A204.1 (cell line): Measurements from ENCODE around the gene GREM2.

Source experiments
- FAIRE-seq: peaks from 2 replicates; lab custom pipeline; 2012; peaks lifted over from hg19 to GRCh38; lab: Jason Lieb, UNC

GREM2 gene

GRCh38 chr1:240497908-240498307, 114.0 kb downstream of the GREM2 start:
- FAIRE-seq = no peak

- FAIRE-seq = no peak
Measured at GRCh38 chr1:240496941-240497340, 115.0 kb downstream of the GREM2 start.

DNA sequence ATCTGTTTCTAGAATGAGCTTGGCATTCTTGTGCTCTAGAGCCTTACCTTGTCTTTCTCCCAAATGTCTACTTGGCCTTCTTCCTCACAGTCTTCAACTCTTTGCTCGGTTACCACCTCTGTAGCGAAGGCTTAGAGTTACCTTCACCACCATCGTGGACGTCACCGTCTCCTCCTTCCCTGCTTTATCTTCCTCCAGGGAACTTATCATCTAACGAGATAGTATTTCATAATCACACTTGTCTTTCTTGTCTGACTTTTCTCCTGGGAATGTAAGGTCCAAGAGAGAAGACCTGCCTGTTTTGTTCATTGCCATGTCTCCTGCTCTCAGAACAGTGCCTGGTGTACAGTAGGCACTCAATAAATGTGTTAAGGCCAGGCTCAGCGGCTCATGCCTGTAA, 115.6 kb downstream of the GREM2 start:
- no peak for FAIRE-seq

- FAIRE-seq = no peak
Measured at GRCh38 chr1:240495601-240496000, 116.4 kb downstream of the GREM2 start.

- FAIRE-seq = no peak
Measured at GRCh38 chr1:240492832-240493440, 119.0 kb downstream of the GREM2 start.

DNA sequence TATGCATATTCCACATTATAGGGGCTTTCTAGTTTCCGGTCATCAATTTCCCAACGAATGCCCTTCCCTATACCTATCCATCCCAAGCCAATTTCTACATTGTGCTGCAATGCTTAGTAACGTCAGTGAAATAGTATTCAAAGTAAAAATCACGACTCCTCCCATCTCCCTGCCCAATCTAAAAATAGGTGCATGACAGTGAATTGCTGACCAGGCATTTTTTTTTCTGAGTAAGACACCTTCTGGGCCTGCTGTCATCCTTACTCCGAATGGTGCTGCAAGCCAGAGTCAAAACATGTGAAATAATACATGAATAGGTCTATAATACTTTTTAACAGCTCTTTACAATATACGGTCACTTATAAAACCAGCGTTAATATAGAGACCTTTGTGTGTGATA, 120.2 kb downstream of the GREM2 start:
- FAIRE-seq = no peak

DNA sequence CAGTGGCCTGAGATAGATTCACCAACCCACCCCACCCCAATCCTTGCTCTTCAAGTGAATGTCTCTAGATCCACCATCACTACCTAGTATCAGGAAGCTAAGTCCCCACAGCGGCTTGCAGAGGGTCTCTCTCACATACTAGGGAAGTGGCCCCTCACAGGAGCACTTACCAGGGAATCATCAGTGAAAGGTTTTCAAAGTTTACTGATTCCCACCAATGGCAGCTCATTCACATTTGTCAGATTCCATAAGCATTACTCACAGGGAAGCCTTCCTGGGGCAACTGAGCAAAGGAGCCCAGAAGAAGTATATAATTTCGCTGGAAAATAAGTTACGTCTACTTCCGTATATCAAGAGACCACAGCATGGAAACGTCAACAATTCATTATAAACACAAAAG, 120.8 kb downstream of the GREM2 start:
- no peak for FAIRE-seq

GRCh38 chr1:240487493-240487892, 124.5 kb downstream of the GREM2 start:
- FAIRE-seq = no peak

DNA sequence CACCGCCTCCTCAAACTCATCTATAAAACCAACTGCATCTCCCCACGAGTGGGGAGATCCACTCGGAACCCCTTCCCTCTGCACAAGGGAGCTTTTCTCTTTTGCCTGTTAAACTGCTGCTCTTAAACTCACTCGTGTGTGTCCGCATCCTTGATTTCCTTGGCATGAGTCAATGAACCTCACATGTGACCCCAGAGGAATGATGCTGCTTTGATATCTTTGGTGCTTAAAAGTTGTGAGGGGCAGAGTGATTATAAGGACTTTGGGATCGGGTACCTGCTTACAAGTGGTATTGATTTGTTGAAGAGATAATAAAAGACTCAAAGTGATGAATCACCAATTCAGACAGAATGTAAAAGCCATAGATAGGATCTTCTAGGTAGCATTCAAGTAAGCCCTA, 125.3 kb downstream of the GREM2 start:
- FAIRE-seq = no peak

DNA sequence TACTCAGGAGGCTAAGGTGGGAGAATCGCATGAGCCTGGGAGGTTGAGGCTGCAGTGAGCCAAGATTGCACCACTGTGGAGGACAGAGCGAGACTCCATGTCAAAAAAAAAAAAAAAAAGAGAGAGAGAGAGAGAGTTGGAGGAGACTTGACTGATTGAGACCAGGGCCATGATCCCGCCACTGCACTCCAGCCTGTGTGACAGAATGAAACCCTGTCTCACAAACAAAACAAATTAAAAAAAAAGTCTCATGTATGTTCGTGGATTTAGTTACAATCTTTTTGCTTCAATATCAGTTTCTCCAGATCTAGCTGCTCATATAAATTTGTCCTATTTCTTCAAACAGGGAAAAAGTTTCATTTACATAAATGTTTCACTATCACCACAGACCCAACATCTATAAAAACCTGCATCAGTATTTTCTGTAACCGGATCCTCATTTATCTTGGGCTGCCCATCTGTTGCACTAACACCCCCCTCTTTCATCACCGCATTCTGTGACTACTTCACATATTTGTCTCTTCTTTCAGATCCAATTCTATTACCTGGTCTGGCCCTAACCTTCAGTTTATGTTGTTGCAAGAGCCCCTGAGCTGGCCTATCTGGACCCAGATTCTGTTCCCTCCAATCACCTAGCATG, 127.0 kb downstream of the GREM2 start:
- no peak for FAIRE-seq

DNA sequence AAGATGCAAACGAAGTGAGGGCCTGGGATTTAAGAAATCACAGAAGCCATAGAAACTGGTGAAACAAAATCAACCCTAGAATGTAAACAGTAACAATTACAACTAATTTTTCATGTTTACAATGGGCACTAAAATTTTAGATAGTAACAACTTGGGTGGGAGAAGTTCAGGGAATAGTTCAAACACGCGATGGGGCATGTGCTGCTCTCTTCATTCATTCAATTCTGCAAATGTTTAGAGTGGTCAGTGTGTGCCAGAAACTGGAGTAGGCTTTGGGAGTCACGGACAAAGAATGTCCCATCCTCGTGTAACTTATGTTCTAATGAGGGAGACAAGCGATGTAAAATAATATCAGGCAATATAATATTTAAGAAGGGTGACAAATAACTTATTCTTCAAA, 133.4 kb downstream of the GREM2 start:
- no peak for FAIRE-seq

- FAIRE-seq = no peak
Measured at GRCh38 chr1:240475832-240476231, 136.1 kb downstream of the GREM2 start.

DNA sequence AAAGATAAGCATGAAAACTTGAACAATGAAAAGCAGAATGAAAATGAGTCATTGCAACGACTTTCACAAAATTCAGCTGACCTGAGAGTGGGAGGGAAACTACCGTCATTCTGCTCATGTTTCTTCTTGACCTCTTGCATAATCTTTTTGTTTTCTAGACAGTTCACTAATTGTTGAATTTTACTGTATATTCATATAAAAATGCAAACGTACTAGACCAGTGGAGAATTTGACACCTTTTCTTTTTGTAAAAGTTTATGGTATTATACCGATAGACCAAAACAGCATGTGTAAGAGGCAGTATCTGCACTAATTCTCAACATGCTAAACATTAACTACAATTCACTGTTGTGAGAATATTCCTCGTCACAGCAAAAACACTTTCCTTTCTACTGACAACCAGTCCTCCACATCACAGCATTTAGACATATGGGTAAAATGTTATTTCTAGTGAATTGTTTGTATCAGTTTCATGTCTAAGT, 137.8 kb downstream of the GREM2 start:
- FAIRE-seq = no peak

GRCh38 chr1:240468656-240469055, 143.3 kb downstream of the GREM2 start:
- no peak for FAIRE-seq

DNA sequence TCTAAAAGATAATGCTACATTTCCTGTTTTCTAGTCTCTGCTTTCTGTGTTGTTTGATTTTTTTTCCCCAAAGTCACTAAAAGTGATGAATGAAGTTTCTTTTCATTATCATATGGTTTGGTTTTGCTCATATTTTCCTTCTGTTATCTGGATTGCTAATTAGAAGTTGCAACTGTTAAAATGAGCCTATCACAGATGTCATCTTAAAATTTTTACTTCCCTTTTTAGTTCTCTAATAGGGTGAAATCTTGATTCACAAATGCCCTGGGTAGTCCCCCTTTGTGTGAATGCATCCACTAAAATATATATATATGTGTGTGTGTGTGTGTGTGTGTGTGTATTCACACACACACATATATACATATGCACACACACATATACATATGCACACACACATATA, 144.1 kb downstream of the GREM2 start:
- no peak for FAIRE-seq

GRCh38 chr1:240466509-240466908, 145.4 kb downstream of the GREM2 start:
- FAIRE-seq = no peak

- no peak for FAIRE-seq
Measured at GRCh38 chr1:240465531-240465940, 146.4 kb downstream of the GREM2 start.

GRCh38 chr1:240464099-240464498, 147.9 kb downstream of the GREM2 start:
- no peak for FAIRE-seq

GRCh38 chr1:240462766-240463395, 149.1 kb downstream of the GREM2 start:
- no peak for FAIRE-seq

GRCh38 chr1:240462277-240462676, 149.7 kb downstream of the GREM2 start:
- no peak for FAIRE-seq

DNA sequence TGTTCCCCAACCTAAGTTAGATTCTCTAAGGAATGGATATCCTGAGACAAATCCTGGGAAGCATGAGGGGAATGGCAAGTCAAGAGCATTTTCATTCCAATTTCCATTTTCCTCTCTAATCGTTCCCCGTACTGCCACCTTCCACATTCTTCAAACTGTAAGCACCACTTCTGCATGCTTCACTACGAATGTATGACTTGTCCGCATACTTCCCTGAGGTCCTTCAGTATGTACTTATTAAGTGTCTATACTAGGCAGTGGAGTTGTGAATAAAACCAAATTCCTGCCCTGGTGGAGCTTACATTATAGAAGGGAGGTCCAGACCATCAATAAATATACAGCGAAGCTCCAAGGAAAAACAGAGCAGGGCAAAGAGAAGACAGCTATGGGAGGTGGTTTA, 154.8 kb downstream of the GREM2 start:
- no peak for FAIRE-seq

- no peak for FAIRE-seq
Measured at GRCh38 chr1:240455228-240455821, 156.6 kb downstream of the GREM2 start.

DNA sequence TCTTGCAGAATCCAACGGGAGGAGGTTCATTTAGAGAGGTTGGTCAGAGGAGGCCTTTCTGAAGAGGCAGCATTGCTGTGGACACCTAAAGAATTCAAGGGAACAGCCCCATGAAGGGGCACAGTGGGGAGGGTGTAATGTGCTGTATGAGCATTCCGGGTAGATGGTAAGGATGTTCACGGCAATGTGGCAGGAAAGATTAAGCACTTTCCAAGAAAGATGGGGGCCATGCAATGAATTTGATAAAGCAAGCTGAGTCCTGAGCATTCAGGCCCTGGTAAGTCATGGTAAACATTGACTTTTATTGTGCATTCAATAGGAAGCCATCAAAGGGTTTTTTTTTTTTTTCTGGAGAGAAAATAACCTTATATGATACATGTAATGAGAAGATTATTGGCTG, 166.6 kb downstream of the GREM2 start:
- no peak for FAIRE-seq
